Body of pancreas (tissue), 4 donors: ENCODE results near the gene NSFL1C. TPM values are rescaled to one million over a fixed set of nuclear protein-coding genes. Genes with fewer than 3 reads are reported as not detected.

ENCODE experiments used
- ATAC-seq: fragments of 150-250 bp; one replicate; pipeline ENCODE4 v1.9.1; 2016
- DNase-seq, 4 donors: peaks; one replicate each; pipeline ENCODE4 v3.0.0-alpha.2; 2019
- H3K27ac ChIP-seq, 4 donors: fragments of 200-600 bp; sonication (generic); 1 replicate in 3 of 4; 2 replicates in 1 of 4; pipeline versions ENCODE4 v1.5.1 to v1.6.1; 2016 to 2019; ENCODE audit warnings: mild to moderate bottlenecking in 1 of 4, mixed read lengths in 1 of 4, moderate library complexity in 1 of 4
- H3K27me3 ChIP-seq, 2 donors: fragments of 200-600 bp; sonication (generic); one replicate each; pipeline ENCODE4 v1.6.0; 2016; ENCODE audit warnings: mild to moderate bottlenecking in 1 of 2
- H3K36me3 ChIP-seq, 2 donors: fragments of 200-600 bp; sonication (generic); replicated peaks in 1 of 2; 2 replicates each; pipeline ENCODE4 v1.5.1; 2016; ENCODE audit warnings: low read depth in 2 of 2; ENCODE audit not compliant: insufficient read depth in 1 of 2
- H3K4me1 ChIP-seq: fragments of 200-600 bp; sonication (generic); one replicate; pipeline ENCODE4 v1.6.0; 2016
- H3K4me3 ChIP-seq, 2 donors: fragments of 200-600 bp; sonication (generic); 1 replicate in 1 of 2; 2 replicates in 1 of 2; pipeline ENCODE4 v1.5.1; 2016 to 2019
- H3K9me3 ChIP-seq, 3 donors: fragments of 200-600 bp; sonication (generic); 1 replicate in 2 of 3; 2 replicates in 1 of 3; pipeline ENCODE4 v1.5.1; 2016
- POLR2A ChIP-seq, 3 donors: fragments of 450-650 bp; IDR thresholded peaks; one replicate each; pipeline ENCODE4 v1.6.1; 2016; ENCODE audit warnings: antibody characterized with exemption in 3 of 3, mild to moderate bottlenecking in 2 of 3
- WGBS, 2 donors: methylation state at CpG; one replicate each; pipeline ENCODE4 v1.1.5; 2017; 5-methylcytosine and 5-hydroxymethylcytosine counted together
- intact Hi-C: fragments of 100-400 bp; cut with DNase I; formaldehyde crosslinking; loops from one replicate; pipeline ENCODE4 v1.15.1; 2023
- total RNA-seq, 2 donors: library from RNA; depleted of rRNA; stranded (reverse); fragments of >200 nt; gene quantifications; one replicate each; pipeline ENCODE4 v1.1.0, GENCODE V29; 2016
- TF ChIP-seq, protein P1 (sequence below), 7 experiments: fragments of 450-650 bp in 4 of 7; fragments of 200-600 bp in 3 of 7; sonication (generic) in 3 of 7; IDR thresholded peaks; one replicate each; pipeline ENCODE4 v1.5.1; 2016 to 2019; ENCODE audit warnings: antibody characterized with exemption in 7 of 7

NSFL1C gene
- total RNA-seq, 2 donors from 2014 or later: 23.1 to 33.7 TPM

DNA sequence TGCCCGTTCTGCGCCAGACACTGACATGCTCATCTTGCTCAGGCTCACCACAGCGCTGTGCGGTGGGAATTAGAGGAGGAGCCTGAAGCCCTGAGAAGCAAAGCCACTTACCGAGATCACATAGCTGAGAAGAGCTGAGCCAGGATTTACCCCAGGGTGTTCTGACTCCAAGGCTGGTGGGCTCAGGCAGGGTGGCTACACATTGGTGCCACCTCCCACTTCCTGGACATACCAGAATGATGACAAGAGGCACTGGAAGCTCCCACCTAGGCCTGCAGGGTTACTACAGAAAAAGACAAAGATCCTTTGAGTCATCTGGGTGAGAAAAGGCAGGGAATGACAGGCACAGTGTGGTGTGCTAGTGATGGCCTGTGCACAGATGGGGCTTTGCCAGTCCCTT lies 49.4 kb downstream of the NSFL1C start:
- no peak for DNase-seq
- no peak for TF ChIP-seq POLR2A (IDR thresholded peaks at IDR 0.05)
- TF ChIP-seq, protein P1, sequence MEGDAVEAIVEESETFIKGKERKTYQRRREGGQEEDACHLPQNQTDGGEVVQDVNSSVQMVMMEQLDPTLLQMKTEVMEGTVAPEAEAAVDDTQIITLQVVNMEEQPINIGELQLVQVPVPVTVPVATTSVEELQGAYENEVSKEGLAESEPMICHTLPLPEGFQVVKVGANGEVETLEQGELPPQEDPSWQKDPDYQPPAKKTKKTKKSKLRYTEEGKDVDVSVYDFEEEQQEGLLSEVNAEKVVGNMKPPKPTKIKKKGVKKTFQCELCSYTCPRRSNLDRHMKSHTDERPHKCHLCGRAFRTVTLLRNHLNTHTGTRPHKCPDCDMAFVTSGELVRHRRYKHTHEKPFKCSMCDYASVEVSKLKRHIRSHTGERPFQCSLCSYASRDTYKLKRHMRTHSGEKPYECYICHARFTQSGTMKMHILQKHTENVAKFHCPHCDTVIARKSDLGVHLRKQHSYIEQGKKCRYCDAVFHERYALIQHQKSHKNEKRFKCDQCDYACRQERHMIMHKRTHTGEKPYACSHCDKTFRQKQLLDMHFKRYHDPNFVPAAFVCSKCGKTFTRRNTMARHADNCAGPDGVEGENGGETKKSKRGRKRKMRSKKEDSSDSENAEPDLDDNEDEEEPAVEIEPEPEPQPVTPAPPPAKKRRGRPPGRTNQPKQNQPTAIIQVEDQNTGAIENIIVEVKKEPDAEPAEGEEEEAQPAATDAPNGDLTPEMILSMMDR (IDR thresholded peaks at IDR 0.05): no peak
- H3K36me3 ChIP-seq: no peaks in the 10 kb centered on the region
- no peaks in the 10 kb centered on the region for H3K4me1 ChIP-seq
- no peak for ATAC-seq
- H3K4me3 ChIP-seq: no peak overlapping the region
- H3K27ac ChIP-seq: no peak overlapping the region
- WGBS, 2 donors: 62 to 72% methylated on average over 5 of the region's 5 CpGs
- H3K27me3 ChIP-seq: no peaks in the 10 kb centered on the region
- intact Hi-C loops: no loop called here
- H3K9me3 ChIP-seq: peaks cover 0 to 9% (median 0%) of the 10 kb centered on the region in 3 donors

DNA sequence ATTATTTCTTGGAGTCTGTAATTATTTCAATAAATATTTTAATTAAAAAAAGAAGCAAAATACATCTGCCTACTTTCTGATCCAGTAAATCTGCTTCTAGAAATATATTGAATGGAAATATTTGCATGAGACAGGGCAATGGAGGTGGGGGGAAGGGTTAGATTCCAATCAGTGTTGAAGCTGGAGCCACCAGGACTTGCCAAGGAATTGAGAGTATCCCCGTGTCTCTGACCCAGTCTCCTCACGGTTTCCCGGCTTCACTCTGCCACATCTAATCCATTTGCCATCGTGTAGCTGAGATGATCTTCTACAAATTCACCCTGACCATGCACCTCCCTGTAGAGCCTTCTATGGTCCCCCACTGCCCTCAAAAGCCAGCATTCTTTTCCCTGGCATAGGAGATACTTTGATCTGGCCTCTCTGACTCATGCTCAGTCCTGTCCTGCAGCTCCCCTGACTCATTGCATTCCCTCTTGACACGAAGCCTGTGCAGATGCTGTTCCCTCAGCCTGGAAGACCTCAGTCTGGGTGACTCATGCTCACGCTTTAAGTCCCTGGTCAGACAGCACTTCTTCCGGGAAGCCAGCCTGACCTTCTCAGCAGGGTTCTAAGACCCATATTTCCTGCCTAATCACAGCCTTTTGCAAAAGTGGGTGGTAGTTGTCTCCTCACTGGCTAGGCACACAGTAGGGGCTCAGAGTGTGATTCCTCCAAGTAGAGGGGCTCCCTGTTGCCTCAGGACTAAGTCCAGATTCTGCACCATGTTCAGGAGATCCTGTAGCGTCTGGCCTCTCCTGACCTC lies 50.8 kb downstream of the NSFL1C start:
- intact Hi-C loops: no loop called here
- Histone ChIP-seq H3K4me3 (no peak overlapping the region), H3K9me3 (peaks cover 0 to 3% (median 0%) of the 10 kb centered on the region in 3 donors), H3K27ac (no peak overlapping the region), H3K27me3 (no peaks in the 10 kb centered on the region), H3K4me1 (no peaks in the 10 kb centered on the region), H3K36me3 (no peaks in the 10 kb centered on the region)
- TF ChIP-seq, protein P1 (IDR thresholded peaks at IDR 0.05): no peak
- no peak for TF ChIP-seq POLR2A (IDR thresholded peaks at IDR 0.05)
- 58 to 69% methylated on average over 8 of the region's 8 CpGs for WGBS, 2 donors
- DNase-seq: no peak
- no peak for ATAC-seq

DNA sequence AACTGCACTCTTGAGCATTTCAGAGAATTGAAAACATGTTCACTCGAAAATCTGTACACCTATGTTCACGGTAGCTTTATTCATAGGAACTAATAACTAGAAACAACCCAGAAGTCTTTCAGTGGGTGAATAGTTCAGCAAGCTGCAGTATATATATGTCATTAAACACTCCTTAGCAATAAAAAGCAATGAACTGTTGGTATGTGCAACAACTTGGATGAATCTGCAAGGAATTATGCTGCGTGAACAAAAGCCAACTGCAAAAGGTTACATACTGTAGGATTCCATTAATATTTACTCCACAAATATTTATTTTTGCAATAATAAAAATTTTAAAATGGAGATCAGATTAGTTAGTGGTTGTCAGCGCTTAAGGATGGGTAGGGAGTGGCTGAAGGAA lies 51.7 kb downstream of the NSFL1C start:
- no peak overlapping the region for H3K27ac ChIP-seq
- TF ChIP-seq POLR2A (IDR thresholded peaks at IDR 0.05): no peak
- no peaks in the 10 kb centered on the region for H3K9me3 ChIP-seq
- no peak for DNase-seq
- H3K36me3 ChIP-seq: no peaks in the 10 kb centered on the region
- intact Hi-C loops: no loop called here
- no peaks in the 10 kb centered on the region for H3K27me3 ChIP-seq
- no peak overlapping the region for H3K4me3 ChIP-seq
- WGBS, 2 donors: 53 to 58% methylated on average over 4 of the region's 4 CpGs
- no peak for ATAC-seq
- no peaks in the 10 kb centered on the region for H3K4me1 ChIP-seq

DNA sequence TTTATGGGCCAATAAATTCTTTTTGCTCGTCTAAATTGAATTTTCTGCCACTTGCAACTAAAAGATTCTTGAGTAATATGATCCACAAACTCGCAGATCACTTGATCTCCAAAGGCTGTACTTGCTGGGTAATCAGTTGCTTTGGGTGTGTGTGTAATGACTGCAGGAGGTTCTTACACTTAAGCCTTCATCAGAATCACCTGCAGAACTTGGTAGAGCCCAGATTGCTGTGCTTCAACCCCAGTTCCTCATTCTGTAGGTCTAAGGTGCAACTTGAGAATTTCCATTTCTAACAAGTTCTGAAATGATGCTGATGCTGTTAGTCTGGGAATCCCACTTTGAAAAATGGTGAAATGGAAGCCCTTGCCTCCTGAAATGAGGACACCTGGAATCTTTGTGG lies 60.8 kb downstream of the NSFL1C start:
- H3K36me3 ChIP-seq: no peaks in the 10 kb centered on the region
- WGBS, 2 donors: 38 to 39% methylated on average over 2 of the region's 2 CpGs
- no peak for TF ChIP-seq POLR2A (IDR thresholded peaks at IDR 0.05)
- TF ChIP-seq, protein P1 (IDR thresholded peaks at IDR 0.05): no peak
- ATAC-seq (no peak), DNase-seq (no peak)
- no peak overlapping the region for H3K27ac ChIP-seq
- H3K4me3 ChIP-seq: no peak overlapping the region
- no peaks in the 10 kb centered on the region for H3K4me1 ChIP-seq
- intact Hi-C loops: no loop called here
- H3K9me3 ChIP-seq: no peaks in the 10 kb centered on the region
- H3K27me3 ChIP-seq: no peaks in the 10 kb centered on the region

DNA sequence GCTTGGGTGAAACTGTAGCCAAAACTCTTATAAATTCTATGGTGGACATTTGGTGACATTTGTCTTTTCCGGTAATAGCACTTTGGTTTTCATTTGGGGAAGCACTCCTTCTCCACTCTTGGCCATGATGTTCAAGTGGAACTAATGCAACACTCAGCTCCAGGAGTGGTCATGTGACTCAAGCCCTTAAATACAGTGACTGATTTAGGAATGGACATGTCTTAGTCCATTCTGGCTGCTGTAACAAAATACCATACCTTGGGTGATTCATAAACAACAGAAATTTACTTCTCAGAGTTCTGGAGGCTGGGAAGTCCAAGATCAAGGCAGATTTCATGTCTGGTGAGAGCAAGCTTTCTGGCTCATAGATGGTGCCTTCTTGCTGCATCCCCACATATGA lies 63.0 kb downstream of the NSFL1C start:
- Histone ChIP-seq H3K9me3 (no peaks in the 10 kb centered on the region), H3K36me3 (no peaks in the 10 kb centered on the region), H3K27me3 (no peaks in the 10 kb centered on the region), H3K4me1 (no peaks in the 10 kb centered on the region), H3K27ac (no peak overlapping the region), H3K4me3 (no peak overlapping the region)
- 38 to 87% methylated on average over 1 of the region's 1 CpG for whole genome bisulfite sequencing, 2 donors
- DNase-seq (no peak), ATAC-seq (no peak)
- intact Hi-C loops: no loop called here
- TF ChIP-seq, protein P1 (IDR thresholded peaks at IDR 0.05): no peak
- no peak for TF ChIP-seq POLR2A (IDR thresholded peaks at IDR 0.05)
